ENCODE results near the gene ACTN1.
A peak's percentile ranks its signal among the peaks of the same experiment; 100 is the strongest.

ACTN1 gene

DNA sequence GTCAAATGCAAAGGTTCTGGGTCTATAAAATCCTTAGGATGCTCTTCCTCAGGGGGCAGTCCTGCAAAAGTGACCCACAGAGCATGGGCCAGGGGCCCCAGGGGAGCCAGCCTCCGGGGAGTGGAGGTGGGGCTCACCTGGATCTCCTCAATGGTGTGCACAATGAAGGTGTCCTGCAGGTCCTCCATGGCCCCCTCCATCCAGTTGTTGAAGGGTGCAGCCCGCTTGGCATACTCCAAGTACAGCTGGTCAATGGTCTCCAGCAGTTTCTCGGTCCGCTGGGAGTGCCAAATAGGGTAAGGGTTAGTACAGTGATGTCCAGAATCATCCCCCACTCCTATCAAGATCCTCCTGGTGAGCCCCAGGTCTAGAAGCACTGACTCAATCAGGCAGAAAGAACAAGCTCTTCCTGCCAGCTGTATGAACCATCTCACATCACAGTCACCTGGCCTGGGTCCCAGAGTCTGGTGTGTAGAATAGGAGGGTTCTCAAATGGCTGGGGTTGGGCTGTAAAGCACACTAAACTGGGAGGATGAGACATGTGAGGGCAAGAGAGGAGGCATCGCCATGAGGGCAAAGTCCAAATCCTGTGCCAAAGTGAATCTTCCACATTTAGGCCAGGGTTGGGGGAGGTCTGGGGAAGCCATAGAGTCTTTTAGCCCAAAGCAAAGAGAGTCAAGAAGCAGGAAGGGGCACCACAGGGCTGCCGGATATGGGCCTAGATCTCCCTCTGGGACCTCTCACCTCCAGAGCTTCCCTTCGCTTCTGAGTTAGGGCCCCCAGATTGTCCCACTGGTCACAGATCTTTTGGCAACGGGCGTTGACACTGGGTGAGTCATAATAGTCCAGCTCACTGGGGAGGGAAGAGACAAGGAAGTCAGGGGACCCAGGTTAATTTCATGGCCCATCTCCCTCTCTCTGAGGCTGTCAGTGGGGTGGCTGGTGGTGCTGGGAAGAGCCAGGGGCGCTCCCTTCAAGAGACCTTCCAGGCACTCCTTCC, 94.8 kb downstream of the ACTN1 start:
- DNase-seq = peak; percentile 11

DNA sequence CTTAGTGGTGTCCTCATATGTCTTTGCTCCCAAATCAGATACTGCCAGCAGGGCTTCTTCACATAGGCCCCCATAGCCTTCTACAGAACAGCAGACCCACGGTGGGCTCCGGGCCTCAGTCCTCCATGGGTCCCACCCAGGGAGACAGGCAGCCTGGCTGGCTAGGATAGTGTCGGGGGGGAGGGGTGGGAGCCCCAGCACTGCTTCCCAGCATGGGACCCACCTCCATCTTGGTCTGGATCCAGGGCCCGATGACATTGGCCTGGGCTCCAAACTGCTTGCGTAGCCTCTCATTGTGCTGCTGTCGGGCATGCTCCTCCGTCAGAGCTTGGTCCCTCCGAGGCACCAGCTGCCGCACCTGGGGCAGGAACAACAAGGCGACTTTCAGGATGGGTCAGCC, 96.9 kb downstream of the ACTN1 start:
- DNase-seq = no peak

DNA sequence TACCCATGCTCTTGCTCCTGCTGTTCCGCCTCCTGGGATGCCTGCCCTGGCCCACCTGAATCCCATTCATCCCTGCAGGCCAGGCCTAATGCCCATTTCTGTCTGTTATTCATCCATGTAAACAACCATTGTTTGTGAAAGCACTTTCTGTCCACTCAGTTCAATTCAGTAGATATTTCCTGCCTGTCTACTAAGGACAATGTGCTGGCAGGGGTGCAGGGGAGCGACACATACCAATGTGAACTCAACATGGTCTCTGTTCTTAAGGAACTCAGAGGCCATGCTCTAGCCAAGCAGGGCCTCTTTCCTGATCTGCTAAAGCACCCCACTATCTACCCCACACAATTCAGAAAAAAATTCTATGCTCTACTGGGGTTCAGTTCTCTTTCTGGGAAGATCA, 97.7 kb downstream of the ACTN1 start:
- DNase-seq = no peak

DNA sequence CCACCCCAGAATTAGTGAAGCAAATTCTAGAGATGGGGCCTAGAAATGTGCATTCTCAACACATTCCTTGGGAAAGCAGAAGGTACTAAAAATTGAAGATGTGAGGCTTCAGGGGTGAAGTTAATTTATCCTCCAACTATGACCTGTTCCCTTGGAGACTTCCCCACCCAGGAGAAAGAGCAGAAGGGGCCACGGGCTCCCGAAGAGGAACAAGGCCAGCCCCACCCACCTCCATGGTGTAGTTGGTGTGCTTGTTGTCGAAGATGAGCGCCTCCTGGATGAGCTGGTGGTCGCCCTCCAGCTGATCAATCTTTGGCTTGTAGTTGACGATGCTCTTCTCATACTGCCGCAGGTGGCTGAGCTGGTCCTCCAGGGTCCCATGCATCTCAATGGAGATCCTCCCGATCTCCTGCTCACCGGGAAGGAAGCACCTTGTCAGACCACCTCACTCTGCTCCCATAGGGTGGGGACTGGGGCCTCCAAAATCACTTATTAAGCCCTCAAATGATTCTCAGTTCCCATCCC, 98.5 kb downstream of the ACTN1 start:
- no peak for DNase-seq

DNA sequence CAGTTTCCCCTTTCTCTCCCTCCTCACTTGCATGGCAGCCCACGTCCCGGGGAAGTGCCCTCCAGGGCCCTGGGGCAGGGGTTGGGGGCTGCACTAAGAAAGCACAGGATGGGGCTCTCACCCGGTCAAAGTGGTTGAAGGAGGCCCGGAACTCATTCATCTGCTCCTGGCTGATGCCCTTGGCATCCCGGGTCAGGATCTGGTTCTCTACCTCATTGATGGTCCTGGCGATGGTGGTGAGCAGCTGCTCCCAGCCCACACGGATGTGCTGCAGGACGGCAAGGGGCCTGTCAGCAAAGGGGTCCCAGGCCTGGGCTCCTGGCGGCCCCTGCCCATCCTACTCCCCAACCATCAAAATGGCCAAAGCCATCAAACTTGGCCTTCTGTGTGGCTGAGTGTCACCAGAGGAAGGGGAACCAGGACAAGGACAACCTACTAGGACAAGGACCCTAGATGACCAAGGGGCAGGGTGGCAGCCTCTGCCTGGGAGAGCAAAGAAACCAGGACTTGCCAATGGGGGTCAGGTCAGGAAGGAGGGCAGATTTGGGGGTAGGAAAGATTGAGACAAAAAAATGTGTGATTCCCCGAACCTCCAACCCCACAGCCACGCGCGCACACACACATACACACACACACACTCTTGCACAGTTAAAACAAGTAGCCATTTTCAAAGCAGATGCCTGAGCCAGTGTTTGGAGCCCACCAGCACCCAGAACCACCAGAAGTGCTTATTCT, 99.1 kb downstream of the ACTN1 start:
- no peak for DNase-seq

DNA sequence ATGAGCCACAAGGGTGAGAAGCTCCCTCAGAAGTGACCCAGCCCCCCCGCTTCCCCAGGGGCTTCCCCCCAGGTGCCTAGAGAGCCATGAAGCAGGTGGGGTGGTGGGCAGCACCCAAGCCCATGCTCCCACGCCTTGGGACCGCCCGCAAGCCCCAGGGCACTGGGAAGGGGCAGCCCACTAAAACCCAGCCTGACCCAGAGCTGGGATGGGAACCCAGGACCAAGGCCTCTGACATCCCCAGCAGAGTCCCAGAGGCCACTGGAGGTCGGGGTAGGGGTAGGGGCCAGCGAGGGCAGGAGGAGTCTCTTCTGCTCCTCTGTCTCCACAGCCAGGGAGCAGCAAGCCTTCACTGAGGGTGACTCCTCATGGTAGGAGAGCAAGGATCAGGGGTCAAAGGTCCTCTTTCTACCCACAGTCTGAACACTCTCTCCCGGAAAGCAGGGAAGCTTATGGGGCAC, 99.8 kb downstream of the ACTN1 start:
- no peak for DNase-seq

DNA sequence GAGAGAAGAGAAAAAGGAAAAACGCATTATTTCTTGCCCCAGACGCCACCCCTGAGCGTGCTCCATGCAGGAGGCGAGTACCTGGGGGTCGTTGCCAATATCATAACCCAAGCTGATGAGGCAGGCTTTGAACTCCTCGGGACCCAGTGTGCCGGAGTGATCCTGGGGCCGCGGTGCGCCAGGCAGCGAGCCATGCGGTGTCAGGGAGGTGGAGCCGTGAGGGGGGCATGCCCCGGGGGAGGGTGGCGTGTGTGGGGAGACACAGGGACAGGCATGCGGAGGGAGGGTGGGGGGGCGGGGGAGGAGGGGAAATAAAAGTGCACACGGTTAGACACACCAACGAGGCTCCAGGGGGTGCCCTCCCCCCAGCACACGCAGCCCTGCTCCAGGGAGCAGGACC, 100.2 kb downstream of the ACTN1 start:
- no peak for DNase-seq

DNA sequence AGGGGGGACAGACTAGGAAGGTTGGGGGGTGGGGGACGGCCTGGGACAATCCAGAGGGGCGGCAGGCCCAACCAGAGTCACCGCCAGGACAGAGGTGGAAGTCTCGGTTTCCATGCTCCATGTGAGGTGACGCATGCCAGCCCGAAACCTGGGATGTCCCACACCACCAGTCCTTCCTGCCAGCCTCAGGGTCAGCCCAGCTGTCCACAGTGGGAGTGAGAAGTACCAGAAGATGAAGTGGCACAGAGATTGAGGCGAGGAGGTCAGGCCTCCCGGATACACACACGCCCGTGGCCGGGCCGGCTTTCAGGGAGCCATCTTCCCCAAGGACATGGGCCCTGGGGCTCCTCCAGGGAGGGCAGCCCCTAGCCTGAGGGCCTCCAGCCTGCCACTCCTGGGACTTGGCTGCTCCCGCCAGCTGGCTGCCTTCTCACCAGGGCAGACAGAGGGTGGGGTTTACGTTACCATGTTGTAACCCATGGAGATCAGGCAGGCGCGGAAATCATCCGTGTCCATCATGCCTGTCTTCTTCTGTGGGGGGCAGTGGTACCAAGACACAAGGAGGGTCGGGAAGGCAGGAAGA, 101.0 kb downstream of the ACTN1 start:
- no peak for DNase-seq

DNA sequence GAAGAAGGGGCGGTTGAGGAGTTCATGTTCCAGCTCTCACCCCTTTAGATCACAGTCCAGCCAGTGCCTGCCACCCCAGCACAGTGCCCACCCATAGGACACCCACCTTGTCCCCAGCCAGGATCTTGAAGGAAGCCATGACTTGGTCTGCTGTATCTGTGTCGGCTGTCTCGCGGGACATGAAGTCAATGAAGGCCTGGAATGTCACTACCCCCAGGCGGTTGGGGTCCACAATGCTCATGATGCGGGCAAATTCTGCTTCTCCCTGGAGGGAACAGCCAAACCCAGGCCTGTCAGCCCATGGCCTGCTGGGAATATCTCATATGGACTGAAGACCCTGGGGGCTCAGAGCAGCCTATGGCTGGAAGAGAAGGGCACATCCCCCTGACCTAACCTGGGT, 102.1 kb downstream of the ACTN1 start:
- DNase-seq = no peak

DNA sequence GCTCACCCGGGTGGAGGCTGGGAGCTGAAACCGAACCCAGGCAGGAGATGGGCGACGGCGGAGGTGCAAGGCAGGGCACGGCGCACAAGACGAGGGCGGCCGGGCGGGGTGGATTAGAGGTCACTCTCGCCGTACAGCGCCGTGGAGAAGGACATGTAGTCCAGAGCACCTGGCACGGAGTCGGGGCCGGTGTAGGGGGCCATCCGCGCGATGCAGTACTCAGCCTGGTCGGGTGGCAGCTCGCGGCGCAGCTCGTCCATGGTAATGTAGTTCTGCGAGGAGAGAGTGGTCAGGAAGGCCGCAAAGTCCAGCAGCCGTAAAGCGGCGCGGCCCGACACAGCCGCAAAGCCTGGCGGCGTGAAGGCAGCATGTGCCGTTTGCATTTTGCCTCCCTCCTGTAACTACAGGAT, 104.4 kb downstream of the ACTN1 start:
- DNase-seq = no peak

DNA sequence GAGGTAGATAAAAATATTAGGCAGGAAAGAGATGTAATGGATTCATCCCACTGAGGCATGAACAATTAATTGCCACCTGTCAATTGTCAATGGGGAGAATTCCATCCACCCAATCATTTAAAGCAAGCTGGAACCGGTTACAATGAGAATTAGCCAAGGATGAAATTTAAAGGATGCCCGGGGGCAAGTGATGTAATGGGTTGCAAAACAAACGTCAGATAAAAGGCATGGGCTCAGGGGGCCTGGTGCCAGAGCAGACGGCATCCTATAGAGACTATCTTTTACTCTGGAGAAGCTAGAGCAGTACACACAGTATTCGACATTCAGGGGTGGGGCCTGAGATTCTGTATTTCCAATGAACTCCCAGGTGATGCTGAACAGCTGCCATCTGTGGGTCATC, 105.7 kb downstream of the ACTN1 start:
- peak; percentile 23 for DNase-seq

DNA sequence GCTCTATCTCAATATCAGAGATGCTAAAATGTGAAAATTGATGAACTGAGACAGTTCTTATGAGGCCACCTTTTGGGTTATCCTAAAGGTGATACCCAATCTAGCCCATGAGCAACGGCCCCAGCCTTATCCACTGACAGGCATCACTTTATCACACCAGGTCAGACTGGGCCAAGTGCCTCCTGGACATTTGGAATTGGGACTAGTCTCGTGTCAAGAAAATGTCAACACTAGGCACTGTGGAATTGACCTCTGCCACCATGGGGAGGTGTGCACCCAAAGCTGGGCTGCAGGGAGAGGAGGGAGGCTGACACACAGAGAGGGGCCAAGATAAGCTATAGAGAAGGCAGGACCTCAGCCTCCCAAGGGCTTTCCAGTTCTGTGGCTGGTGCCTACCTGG, 107.7 kb downstream of the ACTN1 start:
- DNase-seq = no peak

DNA sequence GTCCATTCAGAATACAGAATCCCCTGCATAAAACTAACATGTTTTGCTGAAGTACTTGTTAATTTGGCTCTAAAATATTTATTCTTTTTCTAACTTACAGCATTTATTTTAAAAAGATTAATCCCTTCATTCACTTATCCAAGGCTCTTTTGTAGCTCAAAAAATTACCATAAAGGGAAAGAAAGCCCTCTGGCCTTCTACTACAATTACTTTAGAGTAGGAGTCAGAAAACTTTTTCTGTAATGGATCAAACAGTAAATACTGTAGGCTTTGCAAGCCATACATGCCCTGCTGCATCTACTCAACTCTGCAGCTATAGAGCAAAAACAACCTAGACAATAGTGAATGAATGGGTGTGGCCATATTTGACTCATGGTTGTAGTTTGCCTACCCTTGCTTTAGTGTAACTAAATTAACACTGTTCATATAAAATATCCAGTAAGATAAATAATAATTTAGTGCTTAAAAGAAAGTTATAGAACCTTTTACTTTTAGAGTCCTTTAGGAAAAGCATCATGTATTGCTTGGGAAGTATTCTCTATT, 112.0 kb downstream of the ACTN1 start:
- no peak for DNase-seq

DNA sequence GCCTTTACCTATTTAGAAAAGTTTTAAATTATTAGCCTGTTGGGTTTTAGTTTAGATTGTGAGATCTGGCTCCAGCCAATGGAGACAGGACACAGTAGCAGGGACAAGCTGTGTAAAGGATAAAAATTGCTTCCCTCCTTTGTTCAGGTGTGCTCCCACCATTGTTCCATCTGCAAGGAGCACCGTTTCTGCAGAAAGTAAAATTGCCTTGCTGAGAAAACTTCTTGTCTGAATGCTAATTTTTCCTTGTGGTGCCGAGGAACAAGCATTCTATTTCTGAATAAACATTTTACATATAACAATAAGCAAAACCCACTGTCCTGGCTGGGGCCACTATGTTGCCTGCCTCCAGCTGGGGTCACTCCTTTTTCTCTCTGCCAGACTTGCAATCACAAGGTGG, 113.6 kb downstream of the ACTN1 start:
- no peak for DNase-seq

DNA sequence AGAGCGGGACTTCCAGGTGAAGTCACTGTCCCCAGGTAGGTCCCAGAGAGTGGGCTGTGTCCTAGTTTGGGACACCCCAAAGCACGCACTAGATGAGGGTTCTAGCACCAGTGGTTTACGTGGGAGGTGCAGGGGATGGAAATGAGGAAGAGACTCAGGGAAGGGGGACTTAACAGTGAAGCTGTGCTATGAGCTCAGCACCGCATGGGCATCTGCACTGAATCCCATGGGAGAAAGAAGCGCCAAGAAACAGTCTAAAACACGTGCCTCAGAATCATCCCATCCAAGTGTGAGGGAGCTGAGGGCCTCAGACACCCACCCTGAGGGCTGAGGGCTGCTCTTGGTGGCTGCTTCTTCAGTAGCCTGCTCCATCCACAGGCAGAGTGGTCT, 114.7 kb downstream of the ACTN1 start:
- DNase-seq = no peak

DNA sequence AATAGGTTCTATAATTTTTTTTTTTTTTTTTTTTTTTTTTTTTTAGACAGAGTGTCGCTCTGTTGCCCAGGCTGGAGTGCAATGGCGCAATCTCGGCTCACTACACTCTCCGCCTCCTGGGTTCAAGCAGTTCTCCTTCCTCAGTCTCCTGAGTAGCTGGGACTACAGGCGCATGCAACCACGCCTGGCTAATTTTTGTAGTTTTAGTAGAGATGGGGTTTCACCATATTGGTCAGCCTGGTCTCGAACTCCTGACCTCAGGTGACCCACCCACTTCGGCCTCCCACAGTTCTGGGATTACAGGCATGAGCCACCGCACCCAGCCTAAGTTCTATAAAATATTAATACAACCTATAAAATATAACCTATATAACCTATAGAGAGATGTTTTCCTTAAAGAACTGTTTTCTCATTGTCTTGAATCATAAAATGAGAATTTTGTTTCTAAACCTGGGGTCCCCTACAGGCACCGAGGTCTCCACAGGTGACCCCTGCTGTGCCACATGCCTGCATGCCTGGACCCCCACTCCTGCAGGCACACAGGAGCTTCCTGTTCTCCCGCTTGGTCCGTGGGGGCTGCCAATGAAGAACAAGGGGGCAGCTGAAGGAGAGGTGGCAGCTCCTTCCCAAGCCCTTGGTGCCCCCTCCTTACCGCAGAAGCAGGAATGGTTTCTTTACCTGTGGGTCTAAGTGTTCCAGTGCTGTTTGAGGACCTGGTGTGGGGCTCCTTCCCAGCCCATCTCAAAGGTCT, 115.3 kb downstream of the ACTN1 start:
- no peak for DNase-seq

DNA sequence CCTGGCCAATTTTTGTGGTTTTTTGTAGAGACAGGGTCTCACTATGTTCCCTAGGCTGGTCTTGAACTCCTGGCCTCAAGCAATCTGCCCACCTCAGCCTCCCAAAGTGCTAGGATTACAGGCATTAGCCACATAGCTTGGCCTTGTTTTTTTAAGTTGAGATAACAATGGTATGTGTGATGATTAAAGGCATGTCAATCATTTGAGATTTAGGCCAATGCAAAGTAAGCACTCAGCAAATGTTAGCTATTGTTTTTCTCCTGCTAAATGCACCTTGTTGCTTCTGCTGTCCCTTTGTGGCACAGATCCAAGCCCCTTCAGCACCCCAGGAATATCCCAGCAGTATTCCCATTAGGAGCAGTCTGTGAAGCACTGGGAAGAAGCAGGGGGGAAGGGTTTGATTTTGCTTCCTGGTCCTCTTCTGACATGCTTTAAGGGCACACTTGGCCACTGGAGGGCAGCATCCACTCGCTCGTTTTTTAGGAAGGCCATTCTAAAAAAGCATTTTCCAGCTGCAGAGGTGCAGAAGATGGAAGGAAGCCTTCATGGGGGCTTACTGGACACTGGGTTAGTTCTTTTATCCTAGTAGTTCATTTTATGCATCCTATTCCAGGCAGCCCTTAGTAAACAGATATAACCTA, 116.0 kb downstream of the ACTN1 start:
- peak; percentile 86 for DNase-seq

DNA sequence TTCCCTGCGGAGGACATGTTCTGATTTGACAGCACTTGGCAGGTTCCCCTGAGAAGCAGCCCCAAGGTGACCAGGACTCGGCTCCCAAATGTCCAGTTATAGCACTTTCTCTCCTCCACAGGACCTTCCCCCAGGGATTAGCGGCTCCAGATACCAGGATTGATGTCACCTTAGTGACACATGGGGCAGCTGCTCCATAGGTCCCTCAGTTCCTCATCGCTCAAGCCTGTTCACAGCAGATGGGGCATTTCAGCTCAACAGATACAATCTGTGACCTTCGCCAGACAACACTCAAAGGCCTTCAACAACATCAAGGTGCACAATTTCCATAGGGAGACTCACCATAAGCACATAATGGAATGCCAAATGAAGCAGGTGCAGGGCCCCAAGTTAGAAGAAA, 118.3 kb downstream of the ACTN1 start:
- DNase-seq = no peak

DNA sequence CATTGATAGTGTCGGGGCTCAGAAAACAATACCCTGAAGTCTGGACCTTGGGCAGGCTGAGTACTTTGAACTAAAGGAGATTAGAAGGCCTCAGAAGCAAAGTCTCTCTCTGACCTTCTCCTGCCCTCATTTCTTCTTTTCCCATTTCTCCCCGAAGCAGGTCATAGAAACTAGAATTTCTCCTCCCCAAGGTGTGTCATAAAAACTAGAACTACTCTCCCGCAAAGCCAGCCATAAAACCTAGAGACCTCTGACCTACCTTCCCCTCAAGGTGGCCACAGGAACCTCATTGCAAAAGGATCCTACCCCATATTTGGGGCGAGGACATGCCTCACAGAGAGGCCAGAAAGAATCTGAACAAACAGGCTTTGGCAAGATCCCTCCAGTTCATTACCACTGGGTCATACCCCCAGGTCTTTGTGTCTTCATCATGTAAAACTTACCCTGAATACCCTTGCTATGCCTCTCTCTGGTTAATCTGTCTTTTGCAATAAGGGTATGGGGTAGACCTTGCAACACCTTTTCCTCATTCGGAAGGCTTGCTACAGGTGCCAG, 121.5 kb downstream of the ACTN1 start:
- no peak for DNase-seq

DNA sequence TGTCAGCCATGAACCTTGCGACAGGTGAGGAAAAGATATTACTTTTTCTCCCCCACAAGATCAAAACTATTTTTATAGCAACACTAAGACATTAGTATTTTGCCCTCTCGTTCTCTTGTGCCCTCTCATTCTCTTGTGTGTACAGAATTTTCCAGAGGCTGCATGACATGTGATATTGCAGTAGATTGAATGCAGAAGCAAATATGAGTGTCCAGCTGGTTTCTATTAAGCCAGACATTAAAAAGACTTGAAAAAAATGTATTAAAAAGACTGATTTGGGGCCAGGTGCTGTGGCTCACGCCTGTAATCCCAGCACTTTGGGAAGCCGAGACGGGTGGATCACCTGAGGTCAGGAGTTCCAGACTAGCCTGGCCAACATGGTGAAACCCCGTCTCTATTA, 122.5 kb downstream of the ACTN1 start:
- no peak for DNase-seq

DNA sequence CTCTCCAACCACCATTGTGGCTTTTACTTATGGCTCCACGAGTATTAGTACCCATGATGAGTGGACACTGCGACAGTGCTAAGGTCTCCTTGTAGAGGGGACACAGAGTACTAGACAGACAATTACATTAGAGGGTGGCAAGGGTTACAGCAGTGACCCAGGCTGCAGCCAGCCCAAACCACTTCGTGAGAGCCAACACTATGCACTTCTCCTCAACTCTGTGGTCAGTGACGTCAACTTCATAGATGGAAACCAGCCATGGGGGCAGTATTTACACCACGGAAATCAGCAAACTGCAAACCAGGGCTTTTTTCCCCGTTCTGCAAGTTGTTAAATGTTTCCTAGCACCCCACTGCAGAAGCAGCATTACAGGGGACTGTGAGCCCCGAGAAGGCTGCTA, 124.7 kb downstream of the ACTN1 start:
- DNase-seq = no peak

DNA sequence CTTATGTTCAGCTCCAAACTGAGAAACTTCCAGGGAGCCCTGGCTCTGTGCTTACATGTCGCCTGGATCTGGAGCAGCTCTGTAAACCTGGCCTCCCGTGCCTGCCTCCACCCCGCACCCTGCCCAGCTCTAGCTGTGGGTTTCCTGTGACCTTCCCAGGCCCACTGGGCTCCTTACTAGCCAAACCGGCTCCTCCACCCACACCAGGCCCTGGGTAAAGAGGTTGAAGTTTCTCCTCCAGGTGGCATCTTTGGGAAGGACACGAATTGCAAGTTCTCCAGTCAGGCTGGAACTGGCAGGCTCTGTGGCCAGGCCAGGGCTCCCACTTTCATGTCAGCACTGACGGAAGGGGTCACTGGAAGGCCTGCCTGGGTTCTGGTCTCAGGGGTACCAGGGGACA, 125.4 kb downstream of the ACTN1 start:
- no peak for DNase-seq

All from DMS79 treated with DMSO at 0.1 percent for 48 hours (cell line).